AG08395 (cell line): Measurements from ENCODE around the gene USP15.

ENCODE experiments used
- DNase-seq: peaks from one replicate; pipeline ENCODE4 v3.0.0; 2012; ENCODE audit warnings: mixed read lengths, low spot score

USP15 gene

GRCh38 chr12:62258231-62258630, 2.0 kb upstream of the USP15 start:
- DNase-seq = no peak

- no peak for DNase-seq
Observed at GRCh38 chr12:62258941-62259630, 1.1 kb upstream of the USP15 start.

GRCh38 chr12:62259631-62259992, 592 bp upstream of the USP15 start:
- DNase-seq = no peak

GRCh38 chr12:62260733-62261683, 804 bp downstream of the USP15 start:
- peak; percentile 44 for DNase-seq

- no peak for DNase-seq
Observed at GRCh38 chr12:62261876-62262517, 1.8 kb downstream of the USP15 start.

GRCh38 chr12:62263232-62263631, 3.0 kb downstream of the USP15 start:
- DNase-seq = no peak

GRCh38 chr12:62263966-62264365, 3.8 kb downstream of the USP15 start:
- DNase-seq = no peak

GRCh38 chr12:62264706-62265105, 4.5 kb downstream of the USP15 start:
- DNase-seq = no peak

GRCh38 chr12:62265511-62265910, 5.3 kb downstream of the USP15 start:
- DNase-seq = no peak

GRCh38 chr12:62267026-62267425, 6.8 kb downstream of the USP15 start:
- DNase-seq = no peak

GRCh38 chr12:62267480-62267879, 7.3 kb downstream of the USP15 start:
- DNase-seq = no peak

GRCh38 chr12:62268956-62269355, 8.8 kb downstream of the USP15 start:
- no peak for DNase-seq

GRCh38 chr12:62269464-62270228, 9.4 kb downstream of the USP15 start:
- DNase-seq = no peak

- no peak for DNase-seq
Observed at GRCh38 chr12:62270384-62270783, 10.2 kb downstream of the USP15 start.

GRCh38 chr12:62270872-62271271, 10.7 kb downstream of the USP15 start:
- no peak for DNase-seq

GRCh38 chr12:62272936-62273552, 12.8 kb downstream of the USP15 start:
- DNase-seq = no peak

- DNase-seq = no peak
Observed at GRCh38 chr12:62273724-62274380, 13.6 kb downstream of the USP15 start.

GRCh38 chr12:62278022-62278421, 17.8 kb downstream of the USP15 start:
- DNase-seq = no peak

GRCh38 chr12:62279058-62279457, 18.9 kb downstream of the USP15 start:
- DNase-seq = no peak

GRCh38 chr12:62279961-62280360, 19.8 kb downstream of the USP15 start:
- DNase-seq = no peak
